DMS79 treated with DMSO at 0.1 percent for 48 hours (cell line): ENCODE results near the gene LIX1.

ENCODE experiments used
- DNase-seq: peaks from one replicate; lab custom pipeline; 2025; lab: John Stamatoyannopoulos, UW

The LIX1 gene

DNA sequence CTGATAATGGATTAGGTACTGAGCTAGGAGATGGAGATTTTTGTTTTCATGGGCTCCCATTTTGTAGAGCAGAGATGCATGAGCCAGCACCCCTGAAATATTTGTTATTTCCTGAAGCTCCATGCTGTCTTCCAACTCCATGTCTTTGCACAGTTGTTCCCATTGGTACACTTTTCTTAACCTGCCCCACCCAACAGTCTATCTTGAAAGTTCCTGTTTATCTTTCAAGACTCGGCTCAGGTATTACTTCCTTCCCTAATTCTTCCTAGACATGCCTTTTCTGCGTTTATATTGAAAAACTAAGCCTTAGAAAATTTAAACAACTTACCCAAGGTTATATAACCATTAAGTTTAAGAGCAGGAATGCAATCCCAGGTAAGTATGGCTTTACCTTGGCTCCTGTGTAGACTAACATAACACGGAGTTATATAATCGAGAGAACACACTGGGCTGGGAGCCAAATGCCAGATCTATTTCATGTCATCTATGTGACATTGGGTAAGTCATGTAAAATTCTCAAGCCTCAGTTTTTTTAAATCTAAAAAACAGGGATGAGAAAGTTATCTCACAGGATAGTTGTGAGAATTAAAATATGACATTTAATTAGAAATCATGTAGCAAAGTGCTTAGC, 67.4 kb downstream of the LIX1 start:
- no peak for DNase-seq

- no peak for DNase-seq
Observed at GRCh38 chr5:97073420-97073819, 69.0 kb downstream of the LIX1 start.

DNA sequence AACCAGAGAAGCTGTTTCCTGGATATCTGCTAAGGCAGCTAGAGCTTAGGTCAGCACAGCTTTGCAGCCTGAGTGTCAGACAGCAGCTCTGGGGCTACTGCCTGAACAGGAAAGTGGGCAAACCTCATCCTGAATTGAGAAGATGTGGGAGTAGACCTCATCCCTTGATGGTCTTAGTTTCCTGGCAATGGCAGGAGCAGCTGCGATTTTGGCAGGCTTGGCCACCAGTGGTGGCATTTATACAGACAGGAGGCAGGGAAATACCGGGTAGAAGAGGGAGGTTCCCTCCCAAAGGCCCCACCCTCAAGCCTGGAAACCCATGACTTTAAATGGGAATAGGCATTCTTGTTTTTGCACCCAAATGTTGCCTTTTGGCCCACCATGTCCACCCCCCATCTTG, 69.7 kb downstream of the LIX1 start:
- DNase-seq: no peak

DNA sequence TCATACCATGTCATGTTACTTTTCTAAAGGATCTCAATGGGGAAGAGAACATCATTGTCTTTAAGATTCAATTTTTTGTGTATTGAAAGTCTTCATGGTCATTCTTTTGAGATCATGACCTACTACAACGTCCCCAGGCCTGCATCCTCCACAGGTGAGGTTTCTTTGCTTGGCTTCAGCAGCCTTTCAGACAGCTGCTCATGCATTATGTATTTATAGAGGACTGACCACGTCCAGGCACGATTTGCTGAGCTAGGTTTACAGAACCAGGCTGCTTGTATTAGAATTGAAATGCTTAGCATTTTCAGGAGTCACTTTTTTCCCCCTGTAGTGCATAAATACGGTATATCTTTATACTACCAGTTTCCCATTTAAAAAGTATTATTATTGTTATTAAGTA, 70.4 kb downstream of the LIX1 start:
- DNase-seq: no peak

- DNase-seq: no peak
Observed at GRCh38 chr5:97071101-97071500, 71.3 kb downstream of the LIX1 start.

GRCh38 chr5:97070234-97070633, 72.2 kb downstream of the LIX1 start:
- no peak for DNase-seq

DNA sequence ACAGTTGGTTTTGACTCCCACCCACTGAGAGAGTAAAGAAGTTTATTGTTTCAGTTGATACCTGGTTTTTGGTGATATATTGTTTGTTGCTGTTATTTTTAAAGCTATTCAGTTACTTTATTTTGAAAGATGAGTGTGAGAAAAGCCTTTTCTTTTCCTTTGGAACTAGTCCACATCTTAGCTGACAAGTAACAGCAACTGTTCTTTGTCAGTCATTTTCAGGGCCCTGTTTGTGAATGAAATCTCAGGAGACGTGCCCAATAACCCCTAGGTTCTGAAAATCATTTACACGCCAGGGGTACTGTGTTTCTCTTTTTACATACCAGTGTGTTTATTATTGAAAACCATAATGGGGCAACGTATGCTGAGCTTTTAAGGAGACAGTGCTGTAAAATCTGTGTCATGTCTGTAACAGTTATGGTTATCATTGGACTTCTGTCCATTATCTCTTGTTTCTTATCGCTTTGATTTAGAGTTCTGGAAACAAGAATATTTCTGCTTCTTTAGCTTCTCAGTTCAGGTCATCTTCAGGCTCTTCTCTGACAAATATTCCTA, 75.0 kb downstream of the LIX1 start:
- no peak for DNase-seq

DNA sequence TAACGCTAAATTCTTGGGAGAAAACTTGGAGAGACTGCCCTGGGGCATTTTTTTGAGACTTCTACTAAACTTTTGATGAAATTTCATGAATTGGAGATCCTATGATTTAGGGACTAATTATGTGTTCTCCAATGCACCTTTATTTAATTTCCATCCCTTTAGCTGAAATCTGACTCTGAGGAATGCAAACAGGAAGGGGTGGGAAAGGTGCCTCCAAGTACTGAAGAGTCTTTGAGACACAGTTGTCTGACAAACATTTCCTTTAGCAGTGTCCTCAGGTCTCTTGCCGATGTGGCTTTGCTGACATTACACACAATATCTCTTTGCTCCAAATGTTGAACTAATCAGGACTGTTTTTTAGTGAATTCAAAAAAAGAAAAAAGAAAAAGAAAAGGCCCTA, 76.9 kb downstream of the LIX1 start:
- no peak for DNase-seq

GRCh38 chr5:97063251-97063650, 79.2 kb downstream of the LIX1 start:
- DNase-seq: peak; percentile 28

DNA sequence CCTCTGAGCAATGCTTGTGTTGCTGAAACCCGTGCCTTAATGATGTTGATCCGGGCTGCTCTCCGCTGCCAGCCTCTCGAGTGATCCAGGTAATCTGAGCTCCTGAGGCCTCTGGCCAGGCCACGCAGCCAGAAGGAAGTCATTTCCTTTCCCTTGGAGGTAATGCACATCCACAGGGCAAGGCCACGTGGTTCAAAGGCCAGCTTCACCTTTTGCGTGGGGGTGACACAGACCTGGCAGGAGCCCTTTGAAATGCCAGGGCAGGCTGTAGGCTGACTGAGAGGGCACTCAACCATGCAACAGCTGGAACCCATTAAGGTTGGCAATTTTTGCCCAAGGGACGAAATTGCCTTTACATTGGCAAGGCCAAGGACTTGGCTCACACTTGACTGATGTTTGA, 80.4 kb downstream of the LIX1 start:
- DNase-seq: peak; percentile 93

DNA sequence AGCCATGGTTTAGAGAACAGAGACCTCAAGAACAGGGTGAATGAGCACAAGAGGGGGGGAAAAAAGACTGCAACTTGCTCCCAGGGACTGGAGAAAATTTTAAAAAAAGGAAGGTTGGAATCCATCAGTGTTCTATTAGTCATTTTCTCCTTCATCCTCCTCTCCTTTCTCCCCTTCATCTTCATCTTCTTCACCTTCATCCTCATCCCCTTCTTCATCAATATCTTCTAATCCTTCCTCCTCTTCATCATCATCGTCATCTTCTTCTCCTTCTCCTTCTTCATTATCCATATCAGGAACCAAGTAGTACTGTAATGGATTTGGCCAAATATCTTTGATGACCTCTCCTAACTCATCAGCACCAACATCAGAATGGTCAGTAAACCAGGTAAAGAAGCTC, 86.1 kb downstream of the LIX1 start:
- DNase-seq: no peak

DNA sequence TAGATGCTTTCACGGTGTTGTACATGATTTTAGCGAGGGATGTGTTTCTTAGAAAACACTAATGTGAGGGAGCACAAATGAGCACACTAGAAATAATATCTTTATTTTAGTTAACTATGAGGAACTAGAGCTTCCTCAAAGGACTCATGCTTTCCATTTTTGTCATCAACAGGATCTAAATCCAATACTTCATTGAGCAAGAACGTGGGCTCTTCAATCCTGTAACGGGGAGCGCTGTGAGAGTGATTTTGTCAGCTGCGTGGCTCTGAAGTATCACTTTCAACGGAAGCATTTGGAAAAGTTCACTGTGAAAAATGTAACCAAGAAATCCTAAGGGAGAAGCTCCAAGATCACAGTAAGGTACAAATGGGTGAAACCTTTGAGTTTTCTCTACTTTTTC, 93.2 kb downstream of the LIX1 start:
- DNase-seq: no peak

- no peak for DNase-seq
Observed at GRCh38 chr5:97047076-97047475, 95.3 kb downstream of the LIX1 start.

- DNase-seq: no peak
Observed at GRCh38 chr5:97046270-97046982, 96.0 kb downstream of the LIX1 start.

DNA sequence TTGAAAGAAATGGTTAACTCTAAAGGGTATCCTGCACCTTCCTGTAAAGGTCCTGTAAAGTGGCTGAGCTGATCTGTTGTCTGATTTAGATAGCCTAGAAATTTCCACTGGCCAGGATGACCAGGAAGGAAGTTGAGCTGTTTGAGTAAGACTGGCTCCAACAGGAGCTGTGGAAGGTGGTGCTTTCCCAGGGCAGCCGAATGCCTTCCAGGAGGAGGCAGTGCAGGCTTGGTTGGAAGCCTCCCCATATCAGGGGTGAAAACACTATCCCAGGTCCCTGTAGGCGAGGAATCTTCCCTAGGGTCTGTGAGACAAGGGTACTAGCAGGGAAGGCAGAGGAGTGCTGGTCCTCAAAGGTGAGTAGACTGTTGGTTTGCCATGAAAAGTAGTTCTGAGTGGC, 98.4 kb downstream of the LIX1 start:
- DNase-seq: no peak

DNA sequence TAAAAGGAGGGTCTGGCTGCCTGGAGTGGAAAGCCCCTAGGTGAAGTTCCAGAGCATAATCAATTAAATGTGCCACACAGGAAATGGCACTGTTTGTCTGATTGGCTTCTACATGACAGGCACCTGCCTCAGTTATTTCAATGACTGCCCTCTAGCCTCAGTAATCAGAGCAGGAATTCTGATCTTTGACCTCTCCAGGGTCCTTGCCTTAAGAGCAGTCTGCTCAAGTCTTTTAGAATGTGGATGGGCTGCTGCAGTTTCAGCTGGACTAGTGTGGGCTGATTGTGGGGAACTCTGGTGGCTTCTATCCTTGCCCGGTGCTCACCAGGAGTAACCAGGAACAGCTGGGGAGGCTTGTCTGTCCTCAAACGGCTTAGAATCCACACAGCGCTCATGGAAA, 98.9 kb downstream of the LIX1 start:
- DNase-seq: no peak

- no peak for DNase-seq
Observed at GRCh38 chr5:97042996-97043395, 99.4 kb downstream of the LIX1 start.
